IMR-90 (cell line): Measurements from ENCODE around the gene TRAF4. TPM values are rescaled to one million over a fixed set of nuclear protein-coding genes. Genes with fewer than 3 reads are reported as not detected.

Experiments
- ATAC-seq: fragments of 200-7000 bp; cut with Tn5 transposase; 2 replicates; pipeline ENCODE4 v1.9.1; 2020; ENCODE audit warnings: low read depth, mild to moderate bottlenecking, moderate library complexity
- BruUV-seq: library from RNA; stranded (reverse); fragments of 400-500 nt; replicated peaks from 2 replicates; lab custom pipeline; 2021; lab: Mats Ljungman, UMichigan
- CTCF ChIA-PET: fragments of 300-600 bp; formaldehyde crosslinking; extraction: SDS; loops from one replicate; lab custom pipeline; 2021; ENCODE audit warnings: antibody characterized with exemption; lab: Yijun Ruan, JAX
- POLR2A ChIA-PET: fragments of 300-600 bp; sonication (Branson Sonifier 250); formaldehyde crosslinking; loops from one replicate; lab custom pipeline; 2022; ENCODE audit warnings: antibody characterized with exemption; ENCODE audit not compliant: unreplicated experiment; lab: Charles Lee
- DNase-seq: peaks from one replicate; pipeline ENCODE4 v3.0.0; 2013
- H2AFZ ChIP-seq: replicated peaks from 2 replicates; pipeline ENCODE3; 2013; ENCODE audit warnings: low read length, mild to moderate bottlenecking; ENCODE audit not compliant: poor library complexity
- H2AK5ac ChIP-seq: 2 replicates; pipeline ENCODE4 v1.6.1; 2013; ENCODE audit warnings: low read depth, low read length, inconsistent platforms
- H2AK9ac ChIP-seq: replicated peaks from 2 replicates; pipeline ENCODE3; 2013; ENCODE audit warnings: mild to moderate bottlenecking, low read depth, low read length, moderate library complexity; ENCODE audit not compliant: poor library complexity
- H2BK120ac ChIP-seq: 2 replicates; pipeline ENCODE4 v1.6.1; 2013; ENCODE audit warnings: low read depth, low read length, inconsistent platforms
- H2BK15ac ChIP-seq: 3 replicates; pipeline ENCODE4 v1.6.1; 2013; ENCODE audit warnings: low read depth, low read length, inconsistent platforms
- H2BK20ac ChIP-seq: 2 replicates; pipeline ENCODE4 v1.6.1; 2013; ENCODE audit warnings: low read depth, mild to moderate bottlenecking, inconsistent platforms, low read length, moderate library complexity
- H2BK5ac ChIP-seq: 2 replicates; pipeline ENCODE4 v1.6.1; 2013; ENCODE audit warnings: mild to moderate bottlenecking, low read depth, low read length, inconsistent platforms; ENCODE audit not compliant: poor library complexity, severe bottlenecking
- H3K14ac ChIP-seq: replicated peaks from 2 replicates; pipeline ENCODE4 v1.6.1; 2013; ENCODE audit warnings: low read depth, low read length, inconsistent platforms
- H3K18ac ChIP-seq: 2 replicates; pipeline ENCODE4 v1.6.1; 2013; ENCODE audit warnings: low read depth, low read length, control low read depth
- H3K23ac ChIP-seq: 2 replicates; pipeline ENCODE4 v1.6.1; 2013; ENCODE audit warnings: low read depth, low read length, inconsistent platforms
- H3K27ac ChIP-seq: 2 replicates; pipeline ENCODE4 v1.5.1; 2013; ENCODE audit warnings: mild to moderate bottlenecking, control low read depth, low read length; ENCODE audit not compliant: insufficient read depth
- H3K27me3 ChIP-seq: 2 replicates; pipeline ENCODE4 v1.6.1; 2013; ENCODE audit warnings: low read length; ENCODE audit not compliant: control insufficient read depth, insufficient read depth
- H3K36me3 ChIP-seq: 2 replicates; pipeline ENCODE4 v1.6.1; 2013; ENCODE audit warnings: low read length, mixed read lengths; ENCODE audit not compliant: control insufficient read depth, insufficient read depth
- H3K4ac ChIP-seq: 2 replicates; pipeline ENCODE4 v1.6.1; 2013; ENCODE audit warnings: low read depth, low read length, inconsistent platforms
- H3K4me1 ChIP-seq: 2 replicates; pipeline ENCODE4 v1.6.1; 2013; ENCODE audit warnings: low read length, mixed read lengths; ENCODE audit not compliant: control insufficient read depth, insufficient read depth
- H3K4me2 ChIP-seq: 2 replicates; pipeline ENCODE4 v1.6.1; 2013; ENCODE audit warnings: low read depth, mild to moderate bottlenecking, control low read depth, low read length, moderate library complexity
- H3K4me3 ChIP-seq: 2 replicates; pipeline ENCODE4 v1.5.1; 2013; ENCODE audit warnings: low read depth, mild to moderate bottlenecking, control low read depth, low read length, moderate library complexity; ENCODE audit not compliant: insufficient read depth
- H3K56ac ChIP-seq: 2 replicates; pipeline ENCODE4 v1.6.1; 2013; ENCODE audit warnings: low read length, inconsistent platforms; ENCODE audit not compliant: insufficient read depth; ENCODE audit errors: extremely low read depth
- H3K79me1 ChIP-seq, 2 experiments: 2 replicates each; pipeline ENCODE4 v1.6.1; 2013; ENCODE audit warnings: low read length in 2 of 2, inconsistent platforms in 1 of 2, low read depth in 1 of 2
- H3K9ac ChIP-seq: 2 replicates; pipeline ENCODE4 v1.6.1; 2013; ENCODE audit warnings: low read depth, low read length, control low read depth
- H3K9me1 ChIP-seq: 2 replicates; pipeline ENCODE4 v1.6.1; 2013; ENCODE audit warnings: low read length, inconsistent platforms; ENCODE audit not compliant: insufficient read depth
- H3K9me3 ChIP-seq: 2 replicates; pipeline ENCODE4 v1.6.1; 2013; ENCODE audit warnings: low read length; ENCODE audit not compliant: control insufficient read depth, insufficient read depth
- H4K20me1 ChIP-seq: 2 replicates; pipeline ENCODE4 v1.6.1; 2013; ENCODE audit warnings: low read length, inconsistent platforms; ENCODE audit not compliant: insufficient read depth
- H4K5ac ChIP-seq: 2 replicates; pipeline ENCODE4 v1.6.1; 2013; ENCODE audit warnings: mild to moderate bottlenecking, low read depth, low read length, control low read depth
- H4K8ac ChIP-seq, 2 experiments: 2 replicates each; pipeline ENCODE4 v1.6.1; 2013; ENCODE audit warnings: low read depth in 2 of 2, low read length in 2 of 2, control low read depth in 1 of 2, inconsistent platforms in 1 of 2
- H4K91ac ChIP-seq: 2 replicates; pipeline ENCODE4 v1.6.1; 2013; ENCODE audit warnings: low read depth, low read length, inconsistent platforms; ENCODE audit not compliant: insufficient read depth
- BHLHE40 ChIP-seq: fragments of 150-350 bp; IDR thresholded peaks from 2 replicates; pipeline ENCODE4 v1.6.1; 2016; ENCODE audit warnings: mild to moderate bottlenecking, low read depth, low read length
- CEBPB ChIP-seq: IDR thresholded peaks from 2 replicates; pipeline ENCODE4 v1.6.1; 2012; ENCODE audit warnings: low read depth, low read length, improper control_type of control experiment
- CTCF ChIP-seq: conservative IDR thresholded peaks from 2 replicates; pipeline ENCODE4 v1.5.1; 2012; ENCODE audit warnings: mild to moderate bottlenecking, low read depth, low read length, improper control_type of control experiment
- ELK1 ChIP-seq: fragments of 150-350 bp; IDR thresholded peaks from 2 replicates; pipeline ENCODE4 v1.6.1; 2016; ENCODE audit warnings: low read depth, mild to moderate bottlenecking, low read length, moderate library complexity, borderline replicate concordance
- FOS ChIP-seq: fragments of 150-350 bp; IDR thresholded peaks from 2 replicates; pipeline ENCODE4 v1.6.1; 2016; ENCODE audit warnings: low read depth, low read length
- MAFK ChIP-seq: IDR thresholded peaks from 2 replicates; pipeline ENCODE4 v1.6.1; 2012; ENCODE audit warnings: low read depth, low read length, improper control_type of control experiment
- MAZ ChIP-seq: IDR thresholded peaks from 2 replicates; pipeline ENCODE4 v1.6.1; 2012; ENCODE audit warnings: low read depth, mild to moderate bottlenecking, low read length, improper control_type of control experiment, moderate library complexity, borderline replicate concordance
- POLR2A ChIP-seq: IDR thresholded peaks from 2 replicates; pipeline ENCODE4 v1.6.1; 2012; ENCODE audit warnings: mild to moderate bottlenecking, low read depth, low read length
- RAD21 ChIP-seq: IDR thresholded peaks from 2 replicates; pipeline ENCODE4 v1.6.1; 2012; ENCODE audit warnings: low read length, improper control_type of control experiment
- RCOR1 ChIP-seq: IDR thresholded peaks from 2 replicates; pipeline ENCODE4 v1.6.1; 2012; ENCODE audit warnings: mild to moderate bottlenecking, low read length, improper control_type of control experiment; ENCODE audit not compliant: insufficient replicate concordance
- RFX5 ChIP-seq: IDR thresholded peaks from 2 replicates; pipeline ENCODE4 v1.8.0; 2012; ENCODE audit warnings: low read depth, mild to moderate bottlenecking, low read length, moderate library complexity
- SMC3 ChIP-seq: fragments of 150-350 bp; IDR thresholded peaks from 2 replicates; pipeline ENCODE4 v1.6.1; 2016; ENCODE audit warnings: low read depth, mild to moderate bottlenecking, antibody characterized with exemption, low read length, moderate library complexity
- WGBS, 2 experiments: methylation state at CpG; one replicate each; pipeline versions ENCODE4 v1.1.5 to v1.1.7; 2013; ENCODE audit warnings: missing lambda C conversion rate in 2 of 2; ENCODE audit not compliant: insufficient read length in 1 of 2; ENCODE audit errors: extremely low coverage in 2 of 2; 5-methylcytosine and 5-hydroxymethylcytosine counted together
- dilution Hi-C: fragments of 300-500 bp; cut with HindIII; formaldehyde crosslinking; loops from one replicate; pipeline ENCODE4 v1.14.3; 2018; ENCODE audit warnings: low sequenced_read_pairs; ENCODE audit not compliant: unreplicated experiment
- in situ Hi-C: fragments of 300-500 bp; cut with MboI; formaldehyde crosslinking; loops from 3 replicates; pipeline ENCODE4 v1.14.3; 2019; ENCODE audit warnings: low sequenced_read_pairs, inconsistent platforms, mixed read lengths
- intact Hi-C: fragments of 100-400 bp; cut with micrococcal nuclease; formaldehyde crosslinking; loops from 2 replicates; pipeline ENCODE4 v1.10.0; 2022
- polyA plus RNA-seq, 3 experiments: library from polyadenylated mRNA; depleted of rRNA; stranded (reverse); fragments of >200 nt; gene quantifications; 2 replicates each; pipeline ENCODE4 v1.2.3, GENCODE V29; 2012; ENCODE audit warnings: low replicate concordance in 1 of 3
- total RNA-seq: library from RNA; depleted of rRNA; stranded (reverse); fragments of >200 nt; gene quantifications from 2 replicates; pipeline ENCODE4 v1.2.3, GENCODE V29; 2012

TRAF4 gene
- total and polyA plus RNA-seq, 2 of the 4 experiments (the other 2 are of a cell fraction): 36.9 to 63.2 TPM

GRCh38 chr17:28773736-28774135, 29.9 kb downstream of the TRAF4 start:
- CTCF ChIA-PET: interaction anchor here (0.9 to 1.8 kb wide), 2 partner anchors 10 to 23 kb away, joined by 3 to 6 read pairs; no protein-coding TSS in a partner anchor
- H3K56ac ChIP-seq: no peak overlapping the region
- no peak overlapping the region for H3K18ac ChIP-seq
- TF ChIP-seq MAZ (no peak), SMC3 (no peak), CEBPB (no peak), CTCF (no peak), POLR2A (no peak), RCOR1 (no peak), RFX5 (no peak), ELK1 (no peak), MAFK (no peak), RAD21 (no peak), FOS (no peak), BHLHE40 (no peak)
- H3K9ac ChIP-seq: no peak overlapping the region
- no peak overlapping the region for H3K4me3 ChIP-seq
- no peak overlapping the region for H2BK120ac ChIP-seq
- no CpG with 5 or more reads among the region's 6 CpGs for WGBS, 2 experiments
- H2AFZ ChIP-seq: no peak overlapping the region
- H3K14ac ChIP-seq: no peak overlapping the region
- in situ Hi-C loops (no loop called here), intact Hi-C loops (no loop called here), dilution Hi-C loops (no loop called here)
- H3K4me2 ChIP-seq: no peak overlapping the region
- H3K27ac ChIP-seq: no peak overlapping the region
- no peaks in the 10 kb centered on the region for H3K27me3 ChIP-seq
- no peak for ATAC-seq
- peaks cover 26 to 69% of the 10 kb centered on the region in 2 experiments for H3K79me1 ChIP-seq
- POLR2A ChIA-PET: no interaction called here
- no peak overlapping the region for H3K4ac ChIP-seq
- BruUV-seq: no TSS peak
- no peak overlapping the region for H4K91ac ChIP-seq
- no peak overlapping the region for H4K8ac ChIP-seq
- no peak overlapping the region for H2AK5ac ChIP-seq
- no peaks in the 10 kb centered on the region for H3K9me3 ChIP-seq
- H2BK5ac ChIP-seq: no peak overlapping the region
- no peak overlapping the region for H2BK20ac ChIP-seq
- H2AK9ac ChIP-seq: no peak overlapping the region
- H4K20me1 ChIP-seq: peaks cover 23% of the 10 kb centered on the region
- no peaks in the 10 kb centered on the region for H3K4me1 ChIP-seq
- H3K9me1 ChIP-seq: 0 out of 2 replicates have a peak, but pooled peaks cover 5% of the 10 kb centered on the region
- peaks cover 2% of the 10 kb centered on the region; the same call in 1 of the 2 replicates for H3K36me3 ChIP-seq
- no peak overlapping the region for H3K23ac ChIP-seq
- no peak overlapping the region for H2BK15ac ChIP-seq
- no peak for DNase-seq
- no peak overlapping the region for H4K5ac ChIP-seq
